Activated CD8-positive, alpha-beta memory T cell treated with anti-CD3 and anti-CD28 coated beads for 1 hour (primary cell): ENCODE measurements around the gene ADARB2.
"Not testable (repeated sequence)": the region's sequence is repeated elsewhere in the genome, so short reads cannot be mapped to it uniquely, and the experiment has no call there.

Source experiments
- DNase-seq, 2 donors: peaks; one replicate each; pipeline ENCODE4 v3.0.0-alpha.2; 2020; ENCODE audit warnings: low read depth in 1 of 2; ENCODE audit errors: extremely low read depth in 1 of 2

Gene ADARB2

GRCh38 chr10:1171586-1171985, 565.7 kb downstream of the ADARB2 start:
- DNase-seq: no peak

DNA sequence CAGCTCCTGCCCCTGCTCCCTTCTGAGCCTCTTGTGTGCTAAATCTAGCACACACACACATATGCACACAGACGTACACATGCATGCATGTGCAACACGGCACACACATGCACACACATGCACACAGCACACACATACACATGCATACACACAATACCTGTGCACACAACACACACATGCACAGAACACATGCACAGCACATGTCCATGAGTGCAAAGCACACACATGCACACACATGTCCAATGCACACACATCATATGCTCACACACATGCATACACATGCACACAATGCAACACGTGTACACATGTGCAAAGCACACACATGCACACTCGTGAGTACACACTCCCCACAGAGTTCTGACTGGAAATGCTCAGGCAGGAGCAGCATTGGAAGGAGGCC, 566.1 kb downstream of the ADARB2 start:
- DNase-seq: no peak

GRCh38 chr10:1170867-1171180, 566.5 kb downstream of the ADARB2 start:
- DNase-seq: no peak

GRCh38 chr10:1169981-1170866, 567.1 kb downstream of the ADARB2 start:
- no peak for DNase-seq

DNA sequence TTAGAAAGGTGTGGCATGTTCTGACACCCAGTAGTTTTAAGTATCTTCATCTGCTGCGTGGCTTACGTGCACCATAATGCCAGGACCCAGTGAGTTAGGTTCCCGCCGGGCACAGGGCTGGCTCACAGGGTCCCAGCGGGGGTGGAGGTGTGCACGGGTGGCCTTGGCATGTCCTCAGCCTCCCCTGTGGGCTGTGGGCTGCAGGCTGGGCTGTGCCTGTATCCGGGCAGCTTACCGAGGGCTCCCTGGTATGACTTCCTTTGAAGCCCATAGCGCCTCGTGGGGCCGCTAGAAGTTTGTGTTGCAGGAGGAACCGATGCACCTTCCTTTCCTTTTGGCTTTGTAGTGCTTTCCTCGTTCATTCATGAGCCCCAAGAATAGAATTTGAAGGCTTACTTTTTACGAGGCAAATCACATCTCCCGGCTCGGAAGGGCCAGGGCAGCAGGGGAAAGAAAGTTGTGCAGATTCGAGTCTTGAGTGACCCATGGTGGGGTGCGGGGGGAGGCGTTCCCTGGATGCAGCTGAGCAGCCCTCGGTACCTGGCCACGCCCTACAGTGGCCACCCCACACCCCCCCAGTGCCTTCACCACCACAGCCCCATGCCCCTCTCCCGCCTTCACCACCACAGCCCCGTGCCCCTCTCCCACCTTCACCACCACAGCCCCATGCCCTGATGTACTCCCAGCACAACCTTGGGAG, 568.0 kb downstream of the ADARB2 start:
- no peak for DNase-seq

DNA sequence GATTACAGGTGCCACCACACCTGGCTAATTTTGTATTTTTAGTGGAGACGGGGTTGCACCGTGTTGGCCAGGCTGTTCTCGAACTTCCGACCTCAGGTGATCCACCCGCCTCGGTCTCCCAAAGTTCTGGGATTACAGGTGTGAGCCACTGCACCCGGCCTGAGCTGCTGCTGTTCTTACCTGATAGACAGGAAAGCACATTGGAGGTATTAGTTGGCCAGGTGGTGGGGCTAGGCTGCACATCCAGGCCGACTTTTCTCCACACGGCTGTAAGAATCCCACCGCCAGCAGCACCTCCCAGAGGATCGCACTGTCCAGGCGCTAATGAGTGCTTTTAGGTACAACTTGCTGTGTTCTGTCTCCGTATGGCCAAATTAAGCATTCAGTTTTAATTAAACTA, 568.6 kb downstream of the ADARB2 start:
- DNase-seq: no peak

DNA sequence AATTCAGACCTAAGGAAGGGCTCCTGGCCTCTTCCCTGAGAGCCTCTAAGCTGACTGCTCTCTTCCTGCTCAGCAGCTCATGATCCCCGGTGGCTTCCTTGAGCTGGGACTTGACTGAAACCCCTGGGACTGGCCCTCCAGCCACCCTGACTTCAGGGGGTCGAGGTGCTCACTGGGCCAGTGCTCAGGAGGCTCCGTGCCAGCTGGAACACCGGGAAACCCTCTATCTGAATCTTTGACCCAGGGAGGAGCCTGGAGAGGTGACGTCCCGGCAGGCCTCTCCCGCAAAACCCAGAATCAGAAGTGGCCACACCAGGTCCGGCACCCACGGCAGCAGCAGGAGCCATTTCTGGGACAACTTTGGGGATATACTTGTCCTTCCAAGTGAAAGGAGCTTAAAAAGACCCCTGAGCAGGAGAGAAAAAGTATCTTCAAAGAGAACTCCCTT, 570.5 kb downstream of the ADARB2 start:
- DNase-seq: no peak

GRCh38 chr10:1166101-1166827, 571.1 kb downstream of the ADARB2 start:
- no peak for DNase-seq

DNA sequence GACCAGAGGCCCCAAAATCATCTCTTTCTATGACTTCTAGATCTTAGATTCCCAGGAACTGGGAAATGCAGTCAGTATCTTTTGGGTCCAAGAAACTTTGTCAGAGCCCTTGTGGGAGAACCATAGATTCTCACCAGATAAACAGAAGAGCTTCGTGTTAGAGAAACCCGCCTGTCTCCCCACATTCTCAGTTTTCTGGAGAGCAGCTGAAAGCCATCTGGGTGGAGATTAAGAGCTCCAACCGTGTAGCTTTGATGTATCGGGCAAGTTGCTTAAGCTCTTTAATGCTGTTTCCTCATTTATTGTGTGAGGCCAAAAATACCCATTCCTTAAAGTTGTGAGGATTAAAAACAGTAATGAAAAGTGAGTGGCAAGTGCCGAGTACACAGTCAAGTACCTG, 573.5 kb downstream of the ADARB2 start:
- DNase-seq: no peak

DNA sequence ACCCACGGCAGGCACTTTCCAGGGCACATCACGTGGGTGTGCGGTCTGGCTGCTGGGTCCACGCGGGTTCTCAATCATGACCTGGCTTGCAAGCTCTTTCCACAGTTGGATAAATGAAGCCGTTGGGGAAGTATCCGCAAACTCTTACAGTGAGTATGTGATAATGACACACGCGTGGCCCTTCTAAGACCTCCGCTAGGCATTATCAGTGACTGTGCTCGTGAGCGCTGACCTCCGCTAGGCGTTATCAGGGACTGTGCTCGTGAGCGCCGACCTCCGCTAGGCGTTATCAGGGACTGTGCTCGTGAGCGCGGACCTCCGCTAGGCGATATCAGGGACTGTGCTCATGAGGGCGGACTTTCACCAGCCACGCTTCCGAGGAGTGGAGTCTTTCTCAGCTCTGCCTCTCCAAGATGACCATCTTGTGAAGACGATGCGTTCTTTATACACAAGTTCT, 574.1 kb downstream of the ADARB2 start:
- DNase-seq: no peak

GRCh38 chr10:1162481-1163203, 574.7 kb downstream of the ADARB2 start:
- no peak for DNase-seq

DNA sequence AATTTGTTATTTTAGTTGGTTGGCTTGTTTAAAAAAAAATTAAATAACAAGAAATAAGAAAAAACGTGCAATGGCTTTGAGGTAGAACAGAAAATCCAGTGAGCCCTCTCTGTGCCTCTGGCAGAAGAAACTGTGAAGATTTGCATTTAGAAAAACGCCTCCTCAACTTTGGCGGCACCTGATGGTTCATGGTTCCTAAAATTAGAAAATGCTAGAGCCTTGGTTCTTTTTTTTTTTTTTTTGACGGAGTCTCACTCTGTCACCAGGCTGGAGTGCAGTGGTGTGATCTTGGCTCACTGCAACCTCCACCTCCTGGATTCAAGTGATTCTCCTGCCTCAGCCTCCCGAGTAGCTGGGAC, 576.0 kb downstream of the ADARB2 start:
- not testable (repeated sequence) for DNase-seq

DNA sequence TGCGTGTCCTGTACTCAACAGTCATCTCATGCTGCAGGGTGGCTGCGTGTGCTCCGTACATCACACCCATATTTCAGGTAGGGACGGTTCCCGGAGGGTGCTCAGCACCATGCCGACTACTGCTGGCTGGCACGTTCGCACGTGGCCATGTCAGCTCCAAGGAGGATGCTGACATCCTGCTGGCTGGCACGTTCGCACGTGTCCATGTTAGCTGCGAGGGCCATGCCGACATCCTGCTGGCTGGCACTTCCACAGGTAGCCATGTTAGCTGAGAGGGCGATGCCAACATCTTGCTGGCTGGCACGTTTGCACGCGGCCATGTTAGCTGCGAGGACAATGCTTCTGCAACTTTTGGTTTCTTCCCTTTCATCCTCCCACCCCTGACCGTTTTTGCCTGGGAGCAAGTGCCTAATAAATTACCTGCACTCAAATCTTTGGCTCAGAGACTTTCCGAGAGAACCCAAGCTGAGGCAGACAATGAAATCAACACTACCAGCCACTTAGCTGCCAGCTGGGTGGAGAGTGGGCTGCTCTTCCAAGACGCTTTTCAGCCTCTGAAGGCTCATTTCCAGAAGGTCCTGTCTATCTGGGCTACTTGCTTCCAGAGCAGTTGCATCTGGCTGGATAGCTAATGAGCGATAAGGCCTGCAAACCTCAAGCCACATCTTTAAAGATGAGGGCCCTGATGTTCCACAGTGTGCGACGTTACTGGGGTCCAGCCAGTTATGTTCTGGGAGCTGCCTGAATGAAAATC, 576.6 kb downstream of the ADARB2 start:
- DNase-seq: no peak

GRCh38 chr10:1159131-1160061, 577.9 kb downstream of the ADARB2 start:
- DNase-seq: no peak

GRCh38 chr10:1158536-1158935, 578.8 kb downstream of the ADARB2 start:
- DNase-seq: not testable (repeated sequence)

GRCh38 chr10:1158066-1158465, 579.3 kb downstream of the ADARB2 start:
- DNase-seq: no peak

- no peak for DNase-seq
Measured at GRCh38 chr10:1157615-1157933, 579.8 kb downstream of the ADARB2 start.

GRCh38 chr10:1156921-1157614, 580.3 kb downstream of the ADARB2 start:
- DNase-seq: no peak

DNA sequence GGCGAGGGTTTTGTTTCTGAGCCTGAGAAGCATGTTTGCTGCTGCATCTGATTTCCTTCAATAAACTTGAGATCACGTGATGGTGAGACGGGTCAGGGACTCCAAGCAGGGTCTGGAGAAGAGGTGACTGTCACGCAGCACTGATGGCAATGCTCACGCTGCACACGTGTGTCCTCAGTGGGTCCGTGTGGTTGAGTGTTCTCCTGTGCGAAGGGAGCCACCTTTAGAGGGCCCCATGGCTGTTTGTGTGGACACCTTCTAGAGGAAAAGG, 580.8 kb downstream of the ADARB2 start:
- DNase-seq: no peak
